Activated T-helper 1 cell treated with Interleukin-2 at 50 U/mL for 16 hours (primary cell): Measurements from ENCODE around the gene USP37.

Experiments
- DNase-seq: peaks from one replicate; pipeline ENCODE4 v3.0.0-alpha.2; 2020; ENCODE audit warnings: low read depth

The USP37 gene

GRCh38 chr2:218402491-218402901 is 165.7 kb downstream of the USP37 start:
- no peak for DNase-seq

GRCh38 chr2:218401890-218402289 is 166.3 kb downstream of the USP37 start:
- DNase-seq = no peak

- no peak for DNase-seq
These were observed 166.9 kb downstream of the USP37 start for GRCh38 chr2:218400930-218401881.
